HPDE6-E6E7 (cell line): ENCODE data around the gene F2RL1.
A peak's percentile ranks its signal among the peaks of the same experiment; 100 is the strongest.
"Not testable (repeated sequence)": the region's sequence is repeated elsewhere in the genome, so short reads cannot be mapped to it uniquely, and the experiment has no call there.

Experiments used
- DNase-seq: peaks from one replicate; pipeline ENCODE4 v3.0.0; 2011; ENCODE audit warnings: missing footprints; ENCODE audit errors: extremely low spot score

Gene F2RL1

DNA sequence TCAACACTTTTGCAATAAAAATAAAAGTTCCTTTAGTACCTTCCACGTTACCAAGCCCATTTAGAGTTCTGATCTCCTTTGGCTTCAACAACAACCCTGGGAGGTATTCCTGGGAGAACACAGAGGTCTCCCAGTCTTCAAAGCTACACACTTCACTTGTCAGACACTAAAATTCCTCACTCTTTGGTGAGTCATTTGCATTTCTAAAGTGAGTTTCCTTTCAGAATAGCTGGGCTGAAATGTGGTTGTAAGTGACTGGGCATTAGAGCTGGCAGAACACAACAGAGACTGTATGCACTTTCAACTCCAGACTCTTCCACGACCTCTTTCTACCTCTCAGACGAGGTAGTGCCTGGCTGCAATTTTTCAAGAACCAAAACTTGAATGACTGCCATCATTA is 11.5 kb upstream of the F2RL1 start:
- no peak for DNase-seq

DNA sequence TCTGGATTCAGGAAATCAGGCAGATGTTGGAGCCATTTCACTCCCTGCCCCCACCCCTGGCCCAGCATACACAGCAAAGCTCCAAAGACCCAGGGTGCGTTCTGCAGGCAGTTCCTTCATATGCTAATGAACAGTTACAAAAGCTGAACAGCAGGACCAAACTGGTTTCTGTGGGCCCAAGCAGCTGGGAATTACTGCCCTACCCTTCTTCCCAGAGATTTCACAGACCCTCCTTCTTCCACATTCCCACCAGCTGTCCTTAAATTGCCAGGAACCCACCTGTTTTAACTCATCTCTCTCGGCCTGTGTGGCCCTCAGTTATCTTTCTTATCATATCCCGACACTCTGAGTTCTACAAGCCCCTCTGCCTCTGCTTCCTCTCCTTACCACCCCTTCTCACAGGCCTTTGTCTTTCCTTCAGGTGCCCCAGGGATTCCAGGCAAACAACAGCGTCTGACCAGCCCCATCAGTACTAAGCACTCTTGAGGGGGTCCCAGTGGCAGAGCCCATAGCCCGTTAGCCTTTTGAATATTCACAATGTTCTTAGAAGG is 10.6 kb upstream of the F2RL1 start:
- DNase-seq: no peak

DNA sequence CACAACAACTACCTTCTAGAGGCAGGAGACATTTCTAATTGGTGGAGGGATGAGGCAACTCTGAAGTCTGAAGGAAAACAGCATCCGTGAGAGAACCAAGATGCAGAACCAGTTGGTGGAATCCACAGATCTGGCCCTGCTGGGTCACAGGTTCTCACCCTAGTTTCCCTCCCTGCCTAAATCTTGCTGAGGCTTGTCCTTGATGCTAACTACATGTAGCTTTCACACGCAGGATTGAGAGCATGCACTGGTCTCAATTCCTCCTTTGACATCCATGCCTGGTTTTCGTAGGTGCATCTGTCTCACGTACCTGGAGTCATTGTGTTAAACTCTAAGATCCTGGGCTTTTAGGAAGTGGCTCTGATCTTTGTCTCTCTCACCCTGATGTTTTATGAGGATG is 9.7 kb upstream of the F2RL1 start:
- DNase-seq: no peak

DNA sequence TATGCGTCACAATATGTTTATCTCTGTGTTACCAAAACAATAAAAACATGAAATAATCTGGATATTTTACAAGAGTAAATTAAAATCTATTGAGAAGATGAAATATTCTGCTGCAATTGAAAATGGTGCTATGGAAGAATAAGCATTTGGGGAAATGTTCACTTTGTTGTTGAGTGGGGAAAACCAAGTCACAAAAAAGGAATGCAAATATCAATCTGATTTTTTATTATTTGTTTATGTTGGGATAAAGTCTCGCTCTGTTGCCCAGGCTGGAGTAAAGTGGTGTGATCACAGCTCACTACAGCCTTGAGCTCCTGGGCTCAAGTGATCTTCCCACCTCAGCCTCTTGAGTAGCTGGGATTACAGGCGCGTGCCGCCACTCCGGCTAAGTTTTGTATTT is 8.6 kb upstream of the F2RL1 start:
- DNase-seq: no peak

DNA sequence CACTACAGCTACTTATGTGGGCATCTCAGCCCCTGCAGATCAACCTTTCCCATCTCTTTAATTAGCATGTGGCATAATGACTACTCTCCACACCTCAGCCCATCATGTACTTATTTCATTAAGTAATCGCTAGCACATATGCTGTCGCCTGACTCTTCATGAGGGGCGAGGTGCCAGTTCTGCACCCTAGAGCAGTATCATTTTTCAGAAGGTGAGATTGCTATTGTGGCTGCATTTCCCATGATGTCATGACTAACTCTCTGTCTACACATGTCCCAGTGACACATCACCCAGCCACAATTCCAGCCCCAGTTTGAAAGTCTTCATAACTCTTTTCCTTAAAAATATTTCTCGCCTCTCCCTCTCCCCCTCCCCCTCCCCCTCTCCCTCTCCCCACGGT is 7.6 kb upstream of the F2RL1 start:
- DNase-seq: peak; percentile 84

DNA sequence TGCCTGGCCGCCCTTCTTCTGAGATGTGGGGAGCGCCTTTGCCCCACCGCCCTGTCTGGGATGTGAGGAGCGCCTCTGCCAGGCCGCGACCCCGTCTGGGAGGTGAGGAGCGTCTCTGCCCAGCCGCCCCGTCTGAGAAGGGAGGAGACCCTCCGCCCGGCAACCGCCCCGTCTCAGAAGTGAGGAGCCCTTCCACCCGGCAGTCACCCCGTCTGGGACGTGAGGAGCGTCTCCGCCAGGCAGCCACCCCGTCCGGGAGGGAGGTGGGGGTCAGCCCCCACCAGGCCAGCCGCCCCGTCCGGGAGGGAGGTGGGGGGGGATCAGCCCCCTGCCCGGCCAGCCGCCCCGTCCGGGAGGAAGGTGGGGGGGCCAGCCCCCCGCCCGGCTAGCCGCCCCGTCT is 6.6 kb upstream of the F2RL1 start:
- DNase-seq: not testable (repeated sequence)

DNA sequence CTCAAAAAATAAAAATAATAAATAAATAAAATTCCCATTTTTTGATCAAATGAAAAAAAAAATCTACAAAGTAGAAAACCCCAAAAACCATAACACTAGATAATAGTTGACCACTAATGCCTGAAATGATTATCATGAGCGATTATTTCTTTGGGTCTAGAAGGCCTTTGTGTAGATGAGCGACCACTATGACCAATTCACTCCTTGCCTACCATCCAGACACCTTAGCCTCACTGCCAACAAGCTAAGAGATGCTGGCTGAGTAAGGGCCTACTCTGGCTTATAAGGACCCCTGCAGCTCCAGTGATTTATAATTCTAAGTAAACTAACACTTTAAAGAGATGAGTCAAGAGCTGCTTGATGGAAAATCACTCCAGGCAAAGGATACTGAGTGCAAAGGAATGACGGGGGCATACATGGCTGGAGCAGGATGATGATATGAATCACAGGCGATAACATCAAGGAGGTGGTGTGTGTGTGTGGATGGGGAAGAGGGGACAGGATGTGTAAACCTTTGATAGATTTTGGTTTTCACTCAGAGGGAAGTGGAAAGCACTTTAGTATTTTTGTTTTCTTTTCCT is 4.8 kb upstream of the F2RL1 start:
- no peak for DNase-seq

DNA sequence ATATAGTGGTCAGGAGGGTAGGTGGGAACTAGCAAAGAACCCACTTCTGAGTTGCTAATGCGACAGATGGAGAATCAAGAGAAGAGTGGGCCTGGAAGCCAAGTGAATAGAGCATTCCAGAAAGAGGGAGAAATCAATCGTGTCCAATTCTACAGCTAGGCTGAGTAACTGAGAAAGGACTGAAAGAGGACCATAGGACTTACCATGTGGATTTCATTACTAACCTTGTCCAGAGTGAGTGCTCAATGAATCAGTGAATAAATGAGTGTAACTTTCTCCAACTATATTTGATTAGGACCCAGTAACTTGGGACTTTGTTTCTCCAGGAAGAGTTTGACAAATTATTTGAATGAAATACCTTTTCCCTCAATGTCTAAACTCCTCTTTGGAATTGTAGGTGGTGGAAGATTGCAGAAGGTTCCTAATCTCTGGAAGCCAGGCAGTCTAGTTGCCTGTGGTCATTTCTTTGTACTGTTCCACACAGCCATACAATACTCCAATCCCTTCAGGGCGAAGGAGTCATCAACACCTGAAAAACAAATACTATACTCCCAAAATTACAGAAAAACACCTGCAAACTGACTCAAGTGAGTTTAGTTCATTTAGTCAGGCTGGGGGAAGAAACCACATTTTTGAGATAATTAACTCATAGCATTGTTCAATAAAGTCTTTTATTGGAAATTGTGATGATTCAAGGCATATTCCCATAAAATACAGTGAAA is 2.6 kb upstream of the F2RL1 start:
- DNase-seq: no peak

DNA sequence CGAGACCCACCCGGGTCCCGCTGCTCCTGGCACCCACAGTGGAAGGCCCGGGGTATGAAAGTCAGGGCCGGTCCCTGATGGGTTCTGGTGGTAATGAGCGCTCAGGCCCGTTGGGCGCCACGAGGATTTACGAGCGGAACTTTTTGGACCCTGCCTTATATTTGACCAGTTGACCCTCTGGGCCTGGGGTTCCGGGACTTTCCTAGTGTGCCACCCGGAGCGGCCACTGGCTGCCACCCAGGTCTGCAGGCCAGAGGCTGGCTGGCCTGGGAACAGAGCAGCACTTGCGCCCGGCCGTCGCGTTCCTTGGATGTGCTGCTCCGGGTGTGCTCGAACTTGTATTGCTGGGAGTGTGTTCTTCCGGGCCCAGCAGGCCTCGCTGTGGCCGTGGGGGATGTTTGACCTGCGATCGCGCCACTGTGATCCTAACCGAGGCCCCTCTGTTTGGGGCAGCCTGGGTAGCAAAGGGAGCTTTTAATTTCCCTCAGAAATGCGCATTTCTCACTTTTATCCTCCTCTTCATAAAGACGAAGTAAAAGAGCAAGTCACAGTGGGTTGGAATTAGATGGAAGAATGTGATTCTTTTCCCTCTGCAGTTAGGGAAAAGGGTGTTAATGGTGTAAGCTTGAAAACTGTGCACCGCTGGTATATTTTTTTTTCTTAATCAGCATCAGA is 1.2 kb downstream of the F2RL1 start:
- DNase-seq: no peak

DNA sequence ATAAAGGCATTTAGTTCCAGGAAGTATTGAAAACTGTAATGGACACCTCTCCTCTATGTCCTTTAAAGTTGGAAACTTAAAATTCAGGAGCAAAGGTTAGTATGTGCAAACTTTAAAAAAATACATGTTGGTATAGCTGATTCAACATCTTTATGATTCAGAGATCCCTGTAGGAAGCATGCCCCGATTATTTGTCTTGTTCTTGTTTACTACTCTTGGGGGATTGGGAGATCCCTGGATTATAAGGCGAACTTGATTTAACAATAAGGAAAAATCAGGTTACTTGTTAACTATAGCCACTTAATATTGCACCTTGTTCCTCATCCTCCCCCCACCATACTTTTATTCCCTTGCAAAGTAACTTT is 1.7 kb downstream of the F2RL1 start:
- DNase-seq: no peak

DNA sequence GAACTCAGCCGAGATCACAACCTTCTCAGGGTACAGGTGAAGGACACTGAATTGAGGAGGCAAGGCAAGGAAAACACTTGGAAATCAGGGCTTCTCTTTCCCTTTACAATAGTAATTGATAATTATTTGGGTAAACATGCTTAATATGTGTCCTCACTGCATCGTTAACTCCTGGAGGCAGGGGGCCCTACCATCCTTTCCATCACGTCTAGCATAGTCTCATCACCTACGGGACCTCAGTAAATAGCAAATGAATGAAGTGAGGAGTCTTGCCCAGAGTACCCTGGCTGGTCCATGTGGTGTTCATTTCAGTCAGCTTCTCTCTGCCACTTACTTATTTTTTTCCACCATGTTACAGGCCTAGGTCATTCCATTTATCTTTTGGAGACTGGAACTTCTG is 2.3 kb downstream of the F2RL1 start:
- no peak for DNase-seq

DNA sequence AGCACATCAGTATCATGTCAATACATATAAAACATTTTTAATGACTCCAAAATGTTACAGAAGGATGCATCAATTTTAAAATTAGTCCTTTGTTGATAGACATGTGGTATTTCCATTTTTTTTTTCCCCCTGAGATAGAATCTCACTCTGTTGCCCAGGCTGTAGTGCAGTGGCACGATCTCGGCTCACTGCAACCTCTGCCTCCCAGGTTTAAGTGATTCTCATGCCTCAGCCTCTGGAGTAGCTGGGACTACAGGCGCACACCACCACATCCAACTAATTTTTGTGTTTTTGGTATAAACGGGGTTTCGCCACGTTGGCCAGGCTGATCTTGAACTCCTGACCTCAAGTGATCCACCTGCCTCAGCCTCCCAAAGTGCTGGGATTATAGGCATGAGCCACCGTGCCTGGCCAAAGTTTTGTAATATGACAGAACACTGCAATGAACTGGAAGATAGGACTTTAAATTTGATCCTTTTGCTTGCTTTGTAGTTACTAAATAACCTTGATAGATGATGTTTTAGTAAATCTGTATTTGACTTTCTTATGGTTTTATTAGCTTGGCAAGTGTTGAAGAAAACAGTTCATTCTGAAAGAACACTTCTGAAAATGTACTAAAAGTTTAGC is 3.4 kb downstream of the F2RL1 start:
- DNase-seq: not testable (repeated sequence)

DNA sequence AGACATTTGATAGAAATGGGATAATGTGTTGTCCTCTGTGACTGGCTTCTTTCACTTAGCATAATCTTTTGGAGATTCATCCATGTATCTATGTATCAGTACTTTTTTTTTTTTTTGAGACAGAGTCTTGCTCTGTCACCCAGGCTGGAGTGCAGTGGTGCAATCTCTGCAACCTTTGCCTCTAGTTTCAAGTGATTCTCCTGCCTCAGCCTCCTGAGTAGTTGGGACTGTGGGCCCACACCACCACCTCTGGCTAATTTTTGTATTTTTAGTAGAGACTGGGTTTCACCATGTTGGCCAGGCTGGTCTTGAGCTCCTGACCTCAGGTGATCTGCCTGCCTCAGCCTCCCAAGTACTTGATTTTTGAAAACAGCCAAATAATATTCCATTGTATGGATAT is 7.6 kb downstream of the F2RL1 start:
- DNase-seq: not testable (repeated sequence)

DNA sequence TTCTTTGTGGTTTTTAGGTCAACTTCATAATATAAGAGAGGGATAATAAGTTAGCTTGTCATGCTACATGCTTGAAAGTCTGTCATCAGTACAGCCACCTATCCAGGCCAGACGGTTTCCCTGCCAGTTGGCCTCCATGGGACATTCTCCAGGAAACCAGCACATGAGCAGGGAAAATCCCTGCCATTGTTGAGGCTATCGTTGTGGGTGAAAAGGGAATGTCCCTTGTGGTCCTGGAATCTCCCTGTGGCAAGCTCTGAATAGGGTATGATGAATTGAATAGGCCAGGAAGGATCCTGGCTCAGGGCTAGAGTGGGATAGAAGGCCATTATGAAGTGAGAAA is 12.3 kb downstream of the F2RL1 start:
- DNase-seq: no peak

DNA sequence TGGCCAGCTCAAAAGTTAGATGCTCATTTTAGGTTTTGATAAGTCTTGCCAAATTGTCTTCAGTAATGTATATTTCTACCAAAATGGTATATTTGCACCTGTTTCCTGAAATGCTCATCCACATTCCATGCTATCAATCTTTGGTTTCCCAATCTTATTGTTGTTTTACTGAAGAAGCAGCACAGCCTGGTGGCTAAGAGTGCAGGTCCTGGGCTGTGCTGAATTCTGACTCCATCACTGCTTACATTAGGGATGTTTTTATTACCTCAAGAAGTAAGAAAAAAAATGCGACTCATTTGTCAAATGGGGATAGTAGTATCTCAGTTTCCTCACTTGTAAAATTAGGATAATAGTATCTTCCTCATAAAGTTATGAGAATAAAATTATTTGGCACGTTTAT is 17.4 kb downstream of the F2RL1 start:
- DNase-seq: no peak

DNA sequence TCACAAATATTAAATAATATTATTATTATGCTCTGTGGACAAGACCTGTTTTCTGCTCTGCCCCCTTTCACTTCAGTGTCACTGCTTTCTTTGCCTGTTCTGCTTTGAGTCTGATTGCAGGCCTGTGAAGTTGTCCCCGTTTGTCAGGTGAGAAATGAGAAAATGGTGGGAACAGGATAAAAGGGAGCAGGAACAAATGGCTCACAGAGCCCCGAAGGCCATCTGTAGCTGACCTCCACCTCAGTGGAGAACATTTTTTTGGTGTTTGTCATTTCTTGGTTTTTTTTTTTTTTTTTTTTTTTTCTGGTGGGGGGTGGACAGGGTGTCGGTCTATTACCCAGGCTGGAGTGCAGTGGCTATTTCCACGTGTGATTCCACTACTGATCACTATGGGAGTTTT is 17.8 kb downstream of the F2RL1 start:
- no peak for DNase-seq

DNA sequence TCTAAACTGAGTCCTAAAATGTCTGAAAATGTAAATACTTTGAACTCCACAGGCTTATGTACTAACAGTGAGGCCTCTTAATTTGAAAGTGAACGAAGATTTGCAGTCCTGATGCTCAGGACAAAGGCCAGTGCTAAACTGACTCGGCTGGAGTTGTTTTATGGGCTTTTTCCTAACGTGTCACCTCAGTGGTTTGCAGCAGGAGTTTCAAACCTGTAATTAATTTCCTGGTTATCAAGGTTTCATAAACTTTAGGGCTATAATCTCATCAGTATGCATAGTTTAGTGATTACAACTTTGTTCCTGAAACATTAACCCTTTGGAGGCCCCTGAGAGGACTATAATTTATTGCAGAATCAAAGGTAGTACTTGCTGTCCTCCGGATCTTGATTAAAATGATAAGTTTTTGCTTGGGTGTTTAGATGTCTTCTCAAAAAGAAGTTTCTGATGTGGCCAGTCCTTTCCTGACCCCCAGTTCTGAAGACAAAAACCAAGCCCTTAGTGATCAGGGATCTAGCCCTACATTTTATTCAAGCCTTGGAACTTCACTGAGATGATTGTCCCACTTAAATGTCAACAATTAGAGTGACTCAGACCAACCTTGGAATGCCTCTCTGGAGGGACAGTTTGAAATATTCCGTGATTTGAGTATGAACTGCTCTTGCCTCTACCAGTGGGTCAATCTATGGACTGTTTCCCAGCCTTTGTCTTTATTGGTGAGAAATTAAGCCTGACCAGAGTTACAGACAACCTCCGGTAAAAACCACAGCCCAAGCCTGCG is 19.8 kb downstream of the F2RL1 start:
- DNase-seq: no peak

DNA sequence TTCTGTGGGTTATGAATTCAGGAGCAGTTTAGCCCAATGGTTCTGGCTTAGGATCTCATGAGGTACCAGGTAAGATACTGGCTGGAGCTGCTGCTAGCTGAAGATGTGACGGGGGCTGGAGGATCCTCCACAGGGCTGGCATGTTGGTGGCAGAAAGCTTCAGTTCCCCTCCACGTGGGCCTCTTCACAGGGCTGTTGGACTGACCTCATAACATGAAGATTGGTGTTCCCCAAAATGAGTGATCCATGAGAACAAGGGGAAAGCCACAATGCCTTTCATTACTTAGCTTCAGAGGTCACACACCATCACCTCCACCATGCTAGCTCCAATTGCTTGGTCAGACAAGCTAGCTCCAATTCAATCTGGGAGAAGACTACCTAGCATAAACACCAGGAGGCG is 22.5 kb downstream of the F2RL1 start:
- no peak for DNase-seq

DNA sequence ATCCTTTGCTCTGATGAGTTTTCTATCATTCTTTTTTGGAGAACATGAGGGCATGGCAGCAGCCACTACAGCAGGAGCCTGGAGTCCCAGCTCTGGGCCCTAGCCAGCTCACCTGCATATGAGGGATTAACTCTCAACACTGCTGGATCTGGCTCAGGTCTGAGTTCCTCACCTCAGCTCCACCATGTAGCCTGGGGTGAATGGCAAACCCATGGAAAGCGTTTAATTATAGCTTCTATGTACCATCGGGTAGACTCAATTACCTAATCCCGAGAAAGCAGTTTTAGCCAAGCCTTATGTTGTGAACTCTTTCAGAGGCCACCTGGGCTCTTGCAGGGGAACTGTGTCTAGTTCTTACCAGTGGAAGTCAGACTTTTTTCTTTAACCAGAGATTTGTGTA is 27.1 kb downstream of the F2RL1 start:
- no peak for DNase-seq

DNA sequence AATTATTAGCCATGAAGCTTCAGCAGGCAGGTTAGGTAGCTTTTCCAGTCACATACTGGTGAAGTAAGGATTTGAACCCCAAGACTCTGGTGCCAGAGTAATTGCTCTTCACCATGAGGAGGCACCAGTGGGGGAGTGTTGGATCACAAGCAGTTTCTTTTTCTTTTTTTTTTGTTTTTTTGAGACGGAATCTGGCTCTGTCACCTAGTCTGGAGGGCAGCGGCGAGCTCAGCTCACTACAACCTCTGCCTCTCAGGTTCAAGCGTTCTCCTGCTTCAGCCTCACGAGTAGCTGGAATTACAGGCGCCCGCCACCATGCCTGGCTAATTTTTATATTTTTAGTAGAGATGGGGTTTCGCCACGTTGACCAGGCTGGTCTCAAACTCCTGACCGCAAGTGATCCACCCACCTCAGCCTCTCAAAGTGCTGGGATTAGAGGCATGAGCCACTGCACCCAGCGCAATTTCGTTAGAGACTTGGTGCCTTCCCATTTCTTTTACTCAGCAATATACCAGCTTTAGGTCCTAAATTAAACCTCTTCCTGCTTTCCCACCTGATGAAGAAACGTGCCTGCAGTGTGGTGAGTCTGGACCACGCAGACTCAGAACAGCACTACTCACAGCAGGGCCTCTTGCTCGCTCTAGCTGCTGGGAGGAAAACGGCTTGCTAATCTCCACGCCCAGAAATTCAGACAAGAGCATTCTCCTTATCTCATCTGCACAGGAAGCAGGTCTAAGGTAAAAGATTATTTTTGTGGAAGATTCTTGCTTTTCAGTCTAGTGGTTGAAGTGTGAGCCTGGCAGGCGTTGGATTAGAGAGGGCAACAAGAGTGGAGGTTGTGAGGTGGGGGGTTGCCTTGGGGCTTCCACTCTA is 30.8 kb downstream of the F2RL1 start, which contains the start of gene S100Z:
TSS of gene S100Z (plus strand) at position 596 of the 873 bp plus-strand sequence. CDS start 25,346 bp downstream, outside the sequence.
- no peak for DNase-seq
